ENCODE measurements around the gene BEST3. TPM values are rescaled to one million over a fixed set of nuclear protein-coding genes. Genes with fewer than 3 reads are reported as not detected.

Gene BEST3
- polyA plus RNA-seq (ENCODE audit: low read depth in 6 of 6), result under 1 TPM in 2 of 6 donors, not detected in 4; 0.27 to 0.57 TPM

GRCh38 chr12:69698769-69699540, at the start of gene BEST3:
TSS of gene BEST3 (minus strand) at chr12:69699303. CDS start at chr12:69697798, 1,505 bp downstream.
- DNase-seq, result no peak
- Mint-ChIP-seq H3K4me1 (peaks cover 0 to 8% (median 0%) of the 10 kb centered on the region in 3 donors), H3K27me3 (peaks cover 0 to 8% (median 5%) of the 10 kb centered on the region in 3 donors), H3K27ac (peak within 1 kb of the TSS in 2 of 6 donors; percentile 24 to 44), H3K9me3 (no peaks in the 10 kb centered on the region), H3K36me3 (no peaks in the 10 kb centered on the region), H3K4me3 (peak within 1 kb of the TSS in 6 of 8 donors; percentile 21 to 73 (median 44))
- ATAC-seq (ENCODE audit: low read depth in 2 of 2), result peak in 1 of 2 donors; percentile 40

- peaks cover 8 to 19% (median 12%) of the 10 kb centered on the region in 3 donors for H3K4me1 Mint-ChIP-seq
- H3K36me3 Mint-ChIP-seq, result no peaks in the 10 kb centered on the region
- ATAC-seq (ENCODE audit: low read depth in 2 of 2), result no peak
- no peak for DNase-seq
- no peaks in the 10 kb centered on the region for H3K9me3 Mint-ChIP-seq
- no peaks in the 10 kb centered on the region for H3K27me3 Mint-ChIP-seq
- H3K27ac Mint-ChIP-seq, result no peak overlapping the region
- H3K4me3 Mint-ChIP-seq, result no peak overlapping the region
These were observed 45.0 kb upstream of the BEST3 start for GRCh38 chr12:69744109-69744508.

GRCh38 chr12:69739287-69740191, 40.4 kb upstream of the BEST3 start:
- ATAC-seq (ENCODE audit: low read depth in 2 of 2) (peak; percentile 59 to 62), DNase-seq (peak; percentile 74)
- Mint-ChIP-seq H3K4me1 (peaks cover 9 to 19% (median 14%) of the 10 kb centered on the region in 3 donors), H3K36me3 (no peaks in the 10 kb centered on the region), H3K4me3 (peak overlapping the region; percentile 74 to 92 (median 88)), H3K27me3 (peaks cover 5 to 18% (median 6%) of the 10 kb centered on the region in 3 donors), H3K27ac (peak overlapping the region; percentile 72 to 98 (median 92)), H3K9me3 (no peaks in the 10 kb centered on the region)

- Mint-ChIP-seq H3K27ac (peak within 1 kb of the TSS; percentile 90 to 98 (median 95)), H3K27me3 (peaks cover 14 to 27% (median 15%) of the 10 kb centered on the region in 3 donors), H3K9me3 (no peaks in the 10 kb centered on the region), H3K36me3 (no peaks in the 10 kb centered on the region), H3K4me1 (peaks cover 9 to 19% (median 14%) of the 10 kb centered on the region in 3 donors), H3K4me3 (peak within 1 kb of the TSS; percentile 76 to 94 (median 88))
- DNase-seq (peak; percentile 90), ATAC-seq (ENCODE audit: low read depth in 2 of 2) (peak; percentile 69 to 72)
These were observed 39.5 kb upstream of the BEST3 start, which contains the start of gene RAB3IP for GRCh38 chr12:69738351-69739286. TSS of gene RAB3IP (plus strand) at chr12:69738860. CDS start at chr12:69755409, 16,549 bp downstream.

GRCh38 chr12:69733638-69734037, 34.5 kb upstream of the BEST3 start:
- no peaks in the 10 kb centered on the region for H3K9me3 Mint-ChIP-seq
- peaks cover 26 to 35% (median 32%) of the 10 kb centered on the region in 3 donors for H3K27me3 Mint-ChIP-seq
- DNase-seq (no peak), ATAC-seq (ENCODE audit: low read depth in 2 of 2) (no peak)
- peaks cover 0 to 5% (median 0%) of the 10 kb centered on the region in 3 donors for H3K4me1 Mint-ChIP-seq
- H3K4me3 Mint-ChIP-seq, result no peak overlapping the region
- no peaks in the 10 kb centered on the region for H3K36me3 Mint-ChIP-seq
- no peak overlapping the region for H3K27ac Mint-ChIP-seq

GRCh38 chr12:69732088-69732487, 33.0 kb upstream of the BEST3 start:
- no peaks in the 10 kb centered on the region for H3K9me3 Mint-ChIP-seq
- peaks cover 26 to 32% (median 32%) of the 10 kb centered on the region in 3 donors for H3K27me3 Mint-ChIP-seq
- H3K4me3 Mint-ChIP-seq, result no peak overlapping the region
- H3K27ac Mint-ChIP-seq, result no peak overlapping the region
- H3K36me3 Mint-ChIP-seq, result no peaks in the 10 kb centered on the region
- H3K4me1 Mint-ChIP-seq, result no peaks in the 10 kb centered on the region
- no peak for DNase-seq
- no peak for ATAC-seq (ENCODE audit: low read depth in 2 of 2)

- H3K36me3 Mint-ChIP-seq, result no peaks in the 10 kb centered on the region
- no peaks in the 10 kb centered on the region for H3K4me1 Mint-ChIP-seq
- H3K27me3 Mint-ChIP-seq, result peaks cover 6 to 24% (median 8%) of the 10 kb centered on the region in 3 donors
- no peak overlapping the region for H3K4me3 Mint-ChIP-seq
- H3K9me3 Mint-ChIP-seq, result peaks cover 0 to 2% (median 0%) of the 10 kb centered on the region in 7 donors
- ATAC-seq (ENCODE audit: low read depth in 2 of 2) (no peak), DNase-seq (no peak)
- no peak overlapping the region for H3K27ac Mint-ChIP-seq
These were observed 27.8 kb upstream of the BEST3 start for GRCh38 chr12:69726922-69727321.

- no peaks in the 10 kb centered on the region for H3K4me1 Mint-ChIP-seq
- H3K4me3 Mint-ChIP-seq, result no peak overlapping the region
- H3K9me3 Mint-ChIP-seq, result peaks cover 0 to 2% (median 0%) of the 10 kb centered on the region in 7 donors
- peaks cover 0 to 14% (median 8%) of the 10 kb centered on the region in 3 donors for H3K27me3 Mint-ChIP-seq
- no peak overlapping the region for H3K27ac Mint-ChIP-seq
- no peak for DNase-seq
- H3K36me3 Mint-ChIP-seq, result no peaks in the 10 kb centered on the region
- ATAC-seq (ENCODE audit: low read depth in 2 of 2), result no peak
These were observed 21.6 kb upstream of the BEST3 start for GRCh38 chr12:69720750-69721149.

GRCh38 chr12:69719336-69720316, 20.5 kb upstream of the BEST3 start:
- no peak overlapping the region for H3K4me3 Mint-ChIP-seq
- H3K27me3 Mint-ChIP-seq, result peaks cover 0 to 9% (median 3%) of the 10 kb centered on the region in 3 donors
- no peaks in the 10 kb centered on the region for H3K4me1 Mint-ChIP-seq
- no peaks in the 10 kb centered on the region for H3K9me3 Mint-ChIP-seq
- DNase-seq (no peak), ATAC-seq (ENCODE audit: low read depth in 2 of 2) (no peak)
- H3K27ac Mint-ChIP-seq, result peak overlapping the region in 1 of 6 donors; percentile 30
- H3K36me3 Mint-ChIP-seq, result no peaks in the 10 kb centered on the region

GRCh38 chr12:69714542-69714941, 15.4 kb upstream of the BEST3 start:
- Mint-ChIP-seq H3K9me3 (peaks cover 0 to 4% (median 0%) of the 10 kb centered on the region in 7 donors), H3K27ac (no peak overlapping the region), H3K4me3 (no peak overlapping the region), H3K4me1 (no peaks in the 10 kb centered on the region), H3K36me3 (no peaks in the 10 kb centered on the region), H3K27me3 (peaks cover 0 to 11% (median 6%) of the 10 kb centered on the region in 3 donors)
- ATAC-seq (ENCODE audit: low read depth in 2 of 2) (no peak), DNase-seq (no peak)

GRCh38 chr12:69712826-69713225, 13.7 kb upstream of the BEST3 start:
- Mint-ChIP-seq H3K27me3 (peaks cover 3 to 14% (median 10%) of the 10 kb centered on the region in 3 donors), H3K27ac (no peak overlapping the region), H3K4me1 (no peaks in the 10 kb centered on the region), H3K4me3 (no peak overlapping the region), H3K9me3 (peaks cover 0 to 8% (median 1%) of the 10 kb centered on the region in 7 donors), H3K36me3 (no peaks in the 10 kb centered on the region)
- ATAC-seq (ENCODE audit: low read depth in 2 of 2) (no peak), DNase-seq (no peak)
